HG03280 (cell line): ENCODE measurements around the gene RYR2.
"Not testable (repeated sequence)": the region's sequence is repeated elsewhere in the genome, so short reads cannot be mapped to it uniquely, and the experiment has no call there.

Experiments
- ATAC-seq: cut with Tn5 transposase; IDR thresholded peaks from one replicate; pipeline ENCODE4 v1.9.1; 2021; ENCODE audit warnings: mild to moderate bottlenecking, moderate library complexity; ENCODE audit not compliant: unreplicated experiment

The RYR2 gene

DNA sequence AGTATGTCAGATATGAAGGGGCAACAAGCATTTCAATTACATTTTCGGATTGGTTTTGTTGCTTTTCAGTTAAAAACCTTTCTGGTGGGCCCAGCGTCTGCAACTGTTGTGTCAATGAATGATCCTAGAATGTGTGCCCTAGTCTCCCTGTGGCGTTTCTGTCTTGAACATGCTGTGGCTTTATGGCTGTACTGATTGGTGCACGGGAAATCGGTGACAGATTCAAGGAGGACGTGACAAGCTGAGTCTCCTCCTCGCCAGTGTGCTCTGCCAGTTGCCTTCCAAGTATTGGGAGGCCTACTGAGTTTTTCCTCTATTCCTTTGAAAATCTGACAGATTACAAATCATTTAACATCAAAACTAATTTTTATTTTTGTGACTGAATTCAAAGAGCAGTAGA is 721.2 kb downstream of the RYR2 start:
- no peak for ATAC-seq

DNA sequence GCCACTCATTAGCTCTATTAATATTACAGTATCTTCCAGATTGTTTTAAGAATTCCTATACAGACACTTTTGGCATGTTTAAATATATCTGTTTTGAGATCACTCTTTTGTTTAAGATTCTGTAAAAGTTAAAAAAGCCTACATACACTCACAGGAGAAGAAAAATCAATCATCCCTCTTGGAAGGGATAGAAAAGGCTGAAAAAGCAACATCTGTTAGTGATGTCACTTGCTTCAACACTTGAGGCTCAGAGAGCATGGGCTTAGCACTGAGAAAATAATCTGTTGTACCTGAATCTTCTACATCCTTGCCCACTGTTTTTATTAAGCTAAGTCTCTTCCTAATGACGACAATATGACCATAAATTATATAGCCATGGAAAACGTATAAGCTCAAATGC is 721.8 kb downstream of the RYR2 start:
- no peak for ATAC-seq

DNA sequence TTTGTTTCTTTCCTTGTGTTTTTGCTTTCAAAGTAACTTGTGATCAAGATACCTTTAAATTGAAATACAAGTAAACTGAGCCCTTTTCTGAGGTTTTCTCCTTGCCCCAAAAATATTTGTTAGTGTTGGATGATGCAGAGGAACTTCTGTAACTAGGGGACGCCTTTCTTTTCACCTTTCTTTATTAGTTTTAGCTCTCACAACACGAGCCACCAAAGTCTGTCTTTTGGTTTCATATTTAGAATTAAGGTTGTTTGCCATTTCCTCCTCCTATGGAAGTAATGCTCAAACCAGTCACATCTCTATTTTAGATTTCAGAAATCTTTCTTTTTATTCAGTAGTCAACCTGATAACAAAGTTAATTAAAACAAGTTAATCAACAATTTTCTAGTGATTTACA is 727.9 kb downstream of the RYR2 start:
- ATAC-seq: no peak

DNA sequence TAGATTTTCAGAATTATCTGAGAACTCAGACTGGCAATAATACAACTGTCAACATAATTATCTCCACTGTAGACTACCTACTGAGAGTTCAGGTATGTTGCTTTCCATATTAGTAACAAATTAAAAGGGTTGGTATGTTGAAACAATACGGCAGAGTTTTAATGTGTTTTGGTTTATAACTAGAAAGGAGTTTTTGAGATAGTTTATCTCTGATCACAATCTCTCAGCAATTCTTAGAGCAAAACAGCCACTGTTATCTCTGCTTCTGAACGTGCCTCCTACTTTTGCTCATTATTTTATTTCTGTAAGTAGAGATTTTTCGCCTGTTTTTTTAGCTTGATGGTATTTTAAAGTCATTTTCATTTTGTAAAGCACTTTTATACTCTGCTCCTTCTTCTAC is 730.0 kb downstream of the RYR2 start:
- ATAC-seq: no peak

DNA sequence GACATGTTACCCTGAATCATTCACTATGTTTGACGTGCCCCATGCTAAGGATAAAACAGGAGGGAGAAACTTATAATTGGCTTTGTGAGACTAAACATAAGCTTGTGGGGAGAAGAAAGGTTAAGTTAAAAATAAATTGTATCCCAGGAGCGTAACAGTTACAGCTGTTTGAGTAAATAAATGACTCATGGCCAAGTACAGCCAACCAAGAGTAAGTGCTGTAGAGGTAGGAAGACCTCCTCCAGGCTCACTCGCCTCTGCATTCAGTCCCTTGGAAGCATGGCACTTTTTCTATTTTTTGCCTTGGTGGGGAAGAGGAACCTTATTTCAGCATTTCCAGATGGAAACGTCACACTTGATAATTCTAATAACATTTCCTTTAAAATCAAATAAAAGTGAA is 732.3 kb downstream of the RYR2 start:
- no peak for ATAC-seq

GRCh38 chr1:237779356-237779755 is 737.4 kb downstream of the RYR2 start:
- no peak for ATAC-seq

DNA sequence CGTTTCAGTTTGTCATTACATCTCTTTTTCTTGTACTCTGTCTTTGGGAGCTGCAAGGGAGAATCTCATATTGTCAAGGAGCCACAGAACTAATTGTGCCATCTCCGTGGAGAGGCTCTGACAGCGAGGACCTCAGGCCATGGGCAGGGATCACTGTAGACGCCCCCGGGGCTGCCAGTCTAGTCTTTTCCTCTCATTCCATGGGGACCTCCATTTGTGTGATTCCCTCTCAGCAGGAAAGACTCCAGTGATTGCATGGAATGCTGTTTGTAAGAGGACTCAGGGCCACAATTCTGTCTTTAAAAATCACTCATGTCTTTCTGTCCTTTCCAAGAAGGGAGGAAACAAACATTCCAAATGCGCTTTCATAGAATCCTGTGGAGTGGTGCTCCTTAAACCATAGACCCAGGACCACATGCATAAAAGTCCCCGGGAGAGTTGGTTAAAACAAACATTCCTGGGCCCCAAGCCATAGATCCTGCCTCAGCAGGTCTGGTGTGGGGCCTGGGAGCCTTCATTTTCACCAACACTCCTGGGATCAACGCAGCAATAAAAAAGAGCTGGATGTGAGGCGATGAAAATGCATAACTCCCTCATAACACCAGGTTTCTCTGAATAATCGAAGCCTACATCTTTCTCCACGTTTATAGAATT is 744.2 kb downstream of the RYR2 start:
- ATAC-seq: no peak

DNA sequence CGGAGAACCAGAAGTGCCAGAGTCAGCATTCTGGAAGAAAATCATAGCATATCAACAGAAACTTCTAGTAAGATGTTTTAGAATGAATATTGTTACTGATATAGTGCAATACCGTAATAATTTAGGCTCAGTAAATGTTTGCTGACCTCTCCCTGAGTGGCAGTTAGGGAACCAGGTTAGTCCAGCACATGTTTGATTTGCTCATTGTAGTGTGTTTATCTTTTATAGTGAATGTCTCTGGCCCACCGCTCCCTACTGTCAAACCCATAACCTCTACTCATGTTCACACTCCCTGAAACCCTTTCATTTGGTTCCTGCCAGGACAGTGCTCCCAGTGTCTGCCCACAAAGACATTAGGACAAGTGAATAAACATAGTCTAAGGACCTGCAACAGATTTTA is 746.1 kb downstream of the RYR2 start:
- no peak for ATAC-seq

DNA sequence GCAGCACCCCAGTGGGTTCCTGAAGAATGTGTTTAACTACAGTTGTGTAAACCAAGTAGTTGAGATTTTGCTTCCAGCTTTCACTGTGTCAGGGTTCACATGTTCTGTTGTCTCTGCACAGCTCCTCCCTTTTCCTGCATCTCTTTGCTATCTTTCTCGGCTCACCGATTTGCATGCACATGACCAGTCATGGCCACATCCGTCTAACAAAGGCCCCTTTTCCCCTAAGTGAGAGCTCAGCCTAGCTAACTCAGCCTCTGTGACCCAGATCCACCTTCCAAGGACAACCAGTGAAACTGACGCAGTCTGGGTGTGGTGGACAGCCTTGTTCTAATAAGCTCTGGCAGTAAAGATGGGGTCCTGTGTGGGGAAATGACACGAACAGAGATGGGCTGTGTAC is 747.6 kb downstream of the RYR2 start:
- ATAC-seq: no peak

GRCh38 chr1:237791592-237791991 is 749.6 kb downstream of the RYR2 start:
- no peak for ATAC-seq

- ATAC-seq: no peak
Observed at GRCh38 chr1:237792149-237792548, 750.2 kb downstream of the RYR2 start.

- ATAC-seq: no peak
Observed at GRCh38 chr1:237792726-237793125, 750.7 kb downstream of the RYR2 start.

GRCh38 chr1:237794071-237794470 is 752.1 kb downstream of the RYR2 start:
- no peak for ATAC-seq

DNA sequence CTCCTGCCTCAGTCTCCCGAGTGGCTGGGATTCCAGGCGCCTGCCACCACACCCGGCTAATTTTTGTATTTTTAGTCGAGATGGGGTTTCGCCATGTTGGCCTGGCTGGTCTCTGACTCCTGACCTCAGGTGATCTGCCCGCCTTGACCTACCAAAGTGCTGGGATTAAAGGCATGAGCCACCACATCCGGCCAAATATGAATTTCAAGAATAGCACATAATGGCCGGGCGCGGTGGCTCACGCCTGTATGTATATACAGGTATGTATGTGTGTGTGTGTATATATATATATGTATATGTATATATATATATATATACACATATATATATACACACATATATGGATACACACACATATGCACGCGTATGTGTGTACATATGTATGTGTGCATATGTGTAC is 753.6 kb downstream of the RYR2 start:
- no peak for ATAC-seq

GRCh38 chr1:237799762-237800474 is 757.9 kb downstream of the RYR2 start:
- peak; percentile 98 for ATAC-seq

DNA sequence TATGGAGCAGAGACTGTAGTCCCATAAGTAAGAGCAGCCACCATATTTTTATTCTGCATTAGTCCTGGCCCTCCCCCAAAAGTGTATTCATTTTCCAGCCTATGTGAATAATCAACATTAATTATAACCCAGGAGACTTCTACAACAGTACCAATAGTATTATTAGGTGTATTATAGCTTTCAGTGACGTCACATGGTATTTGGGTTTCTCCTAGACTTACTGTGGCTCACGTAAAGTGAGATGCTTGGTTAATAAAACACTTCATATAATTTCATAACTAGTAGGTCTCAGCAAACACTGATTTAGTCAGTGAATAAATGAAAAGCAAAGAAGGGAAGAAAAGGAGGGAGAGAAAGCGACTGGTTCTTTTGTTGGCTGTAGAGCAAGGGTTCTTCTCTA is 762.5 kb downstream of the RYR2 start:
- ATAC-seq: no peak

DNA sequence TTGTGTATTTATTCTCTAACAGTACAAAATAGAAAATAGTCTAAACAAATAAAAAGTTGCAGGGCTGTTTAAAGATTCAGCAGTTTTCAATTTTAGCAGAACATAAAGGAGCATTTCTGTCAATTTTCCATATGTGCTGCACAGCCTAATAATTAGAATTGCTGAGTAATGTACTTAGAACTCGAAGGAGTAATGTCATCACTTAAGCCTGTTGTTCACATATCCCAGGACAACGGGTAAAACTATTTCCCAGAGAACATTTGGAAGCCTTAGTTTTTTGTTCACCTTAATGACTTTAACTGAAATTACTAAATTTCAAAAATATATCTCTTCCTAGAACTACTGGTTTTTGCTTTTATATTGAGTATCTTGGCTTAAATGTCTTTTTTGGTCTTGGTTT is 767.1 kb downstream of the RYR2 start:
- ATAC-seq: no peak

DNA sequence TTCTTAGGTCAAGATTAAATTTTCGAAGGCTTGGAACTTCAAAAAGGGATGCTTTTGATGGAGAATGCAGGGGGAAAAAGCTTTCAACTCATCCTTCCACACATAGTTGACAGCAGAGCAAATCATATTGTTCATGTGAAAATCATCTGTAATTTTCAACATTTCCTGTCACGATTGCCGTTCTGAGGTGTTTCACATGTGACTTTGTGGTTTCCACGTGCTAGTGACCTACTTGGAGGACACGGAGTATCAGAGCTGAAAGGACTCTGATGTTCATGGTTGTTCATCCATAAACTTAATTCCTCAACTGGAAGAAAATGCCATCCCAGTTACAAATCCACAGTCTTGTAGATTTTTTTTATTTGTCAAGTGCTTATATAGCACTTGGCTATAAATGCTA is 769.6 kb downstream of the RYR2 start:
- ATAC-seq: no peak

DNA sequence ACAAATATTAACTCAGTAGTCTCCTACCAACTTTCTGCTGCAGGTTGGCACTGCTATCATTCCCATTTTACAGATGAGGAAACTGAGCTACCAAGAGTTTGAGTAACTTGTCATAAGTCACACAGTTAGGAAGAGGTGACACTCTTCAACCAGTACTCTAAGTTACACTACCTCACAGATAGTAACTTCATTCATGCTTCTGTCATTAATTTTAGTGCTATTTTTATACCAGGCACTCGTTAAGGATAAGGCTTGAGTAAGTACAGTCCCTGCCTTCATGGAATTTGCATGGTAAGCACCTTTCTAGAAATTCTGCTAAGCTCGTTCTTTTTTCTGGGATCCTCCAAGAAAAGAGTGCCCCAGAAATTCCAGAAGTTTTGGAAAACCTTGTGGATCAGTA is 770.1 kb downstream of the RYR2 start:
- no peak for ATAC-seq

- ATAC-seq: no peak
Observed at GRCh38 chr1:237814319-237814924, 772.4 kb downstream of the RYR2 start.

GRCh38 chr1:237817277-237817676 is 775.3 kb downstream of the RYR2 start:
- ATAC-seq: no peak

- ATAC-seq: not testable (repeated sequence)
Observed at GRCh38 chr1:237820634-237821033, 778.6 kb downstream of the RYR2 start.
